Fibroblast of skin of left biceps (primary cell): ENCODE data around the gene PRUNE2.
"Not testable (repeated sequence)": the region's sequence is repeated elsewhere in the genome, so short reads cannot be mapped to it uniquely, and the experiment has no call there.

Experiments
- DNase-seq, 2 experiments: peaks; one replicate each; pipeline ENCODE4 v3.0.0-alpha.2; 2013; ENCODE audit warnings: low read depth in 2 of 2

PRUNE2 gene

DNA sequence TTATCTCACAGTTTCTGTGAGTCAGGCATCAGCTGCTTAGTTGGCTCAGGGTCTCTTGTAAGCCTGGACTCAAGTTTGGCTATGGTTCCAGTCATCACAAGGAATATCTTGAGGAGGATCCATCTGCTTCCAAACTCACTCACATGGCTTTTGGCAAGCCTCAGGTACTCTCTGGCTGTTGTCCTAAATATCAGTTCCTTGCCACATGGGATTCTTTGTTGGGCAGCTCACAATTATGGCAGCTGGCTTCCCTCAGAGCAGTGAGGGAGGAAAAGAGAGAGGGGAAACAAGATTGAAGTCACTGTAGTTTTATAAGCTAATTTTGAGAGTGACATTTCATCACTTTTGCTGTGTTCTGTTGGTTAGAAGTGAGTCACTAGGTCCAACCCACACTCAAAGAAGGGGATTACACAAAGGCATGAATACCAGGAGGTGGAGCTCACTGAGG is 302.4 kb downstream of the PRUNE2 start:
- DNase-seq = no peak

DNA sequence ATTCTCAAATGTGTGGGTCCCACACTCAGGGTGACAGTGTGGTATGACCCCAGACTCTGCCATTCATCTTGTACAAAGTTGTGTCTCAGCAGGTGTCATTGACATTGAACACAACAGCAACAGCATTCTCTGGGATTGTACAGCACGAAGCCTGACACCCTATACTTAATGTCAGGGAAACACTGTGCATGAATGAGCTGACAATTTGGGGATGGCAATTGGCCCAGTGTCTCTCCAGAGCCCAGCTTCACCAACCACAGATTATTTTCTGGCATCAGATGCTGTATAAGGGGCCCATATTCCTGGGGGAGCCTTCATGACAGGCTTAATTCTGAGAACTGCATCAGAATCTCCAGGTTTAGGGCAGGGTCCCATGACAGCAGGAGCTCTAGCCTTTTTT is 303.7 kb downstream of the PRUNE2 start:
- DNase-seq = no peak

DNA sequence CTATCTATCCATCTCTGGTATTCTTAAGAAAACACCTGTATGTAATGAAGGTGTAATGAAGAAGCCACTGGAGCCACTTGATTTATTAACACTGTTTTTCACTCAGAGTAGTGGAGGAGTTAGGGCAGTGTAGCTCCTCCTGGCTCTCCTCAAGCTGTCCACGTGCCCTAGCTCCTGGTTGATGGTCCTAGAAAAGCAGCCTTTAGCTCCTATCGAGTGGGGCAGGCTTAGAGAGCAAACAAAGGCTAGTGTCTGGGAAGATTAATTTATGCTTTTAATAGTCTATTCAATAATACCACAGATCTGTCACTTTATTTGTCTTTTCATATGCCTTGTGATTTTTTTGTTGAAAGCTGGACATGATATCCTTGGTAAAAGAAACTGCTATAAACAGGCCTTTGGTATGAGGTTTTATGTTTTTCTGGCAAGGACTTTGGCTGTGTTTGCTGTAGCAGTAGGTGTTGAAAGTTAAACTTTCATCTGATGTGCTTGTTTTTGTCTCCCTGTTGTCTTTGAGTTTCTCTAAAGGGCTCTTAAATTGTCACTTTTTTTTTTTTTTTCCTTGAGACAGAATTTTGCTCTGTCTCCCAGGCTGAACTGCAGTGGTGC is 305.8 kb downstream of the PRUNE2 start:
- DNase-seq = no peak

DNA sequence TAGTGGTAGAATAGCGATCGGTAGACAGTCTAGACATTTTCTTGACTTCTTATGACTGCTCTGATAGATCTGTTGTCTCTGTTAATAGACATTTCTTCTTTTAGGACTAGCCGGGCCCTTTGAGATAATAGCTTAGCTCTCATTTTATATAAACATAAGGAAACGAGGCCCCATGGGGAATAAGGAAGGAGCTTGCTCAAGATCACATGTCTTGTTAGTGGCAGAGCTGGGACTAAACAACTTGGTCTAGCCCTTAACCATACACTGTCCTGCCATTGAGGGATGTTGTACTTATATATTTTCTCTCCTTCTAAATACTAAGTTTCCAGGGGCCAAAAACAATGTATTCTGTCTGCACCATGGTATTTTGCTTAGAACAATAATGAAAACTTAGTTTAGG is 306.9 kb downstream of the PRUNE2 start:
- DNase-seq = no peak

DNA sequence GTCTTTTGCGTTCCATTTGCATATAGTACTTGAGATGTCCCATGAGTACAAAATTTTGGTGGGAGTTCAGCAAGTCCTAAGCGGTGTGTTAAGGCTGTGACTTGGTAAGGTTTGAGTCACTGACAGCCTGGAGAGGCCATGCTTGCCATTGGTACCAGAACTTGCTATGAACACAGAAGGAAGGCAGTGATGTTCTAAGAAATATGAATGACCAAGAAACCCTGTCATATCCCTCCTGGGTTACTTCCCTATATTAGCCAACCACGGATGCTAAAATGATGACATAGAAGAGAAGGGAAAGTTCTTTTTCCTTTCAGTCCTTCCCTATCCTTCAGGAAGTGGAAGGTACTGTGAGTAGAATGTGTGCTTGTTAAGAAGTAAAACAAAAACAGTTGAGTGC is 310.3 kb downstream of the PRUNE2 start:
- DNase-seq = no peak

DNA sequence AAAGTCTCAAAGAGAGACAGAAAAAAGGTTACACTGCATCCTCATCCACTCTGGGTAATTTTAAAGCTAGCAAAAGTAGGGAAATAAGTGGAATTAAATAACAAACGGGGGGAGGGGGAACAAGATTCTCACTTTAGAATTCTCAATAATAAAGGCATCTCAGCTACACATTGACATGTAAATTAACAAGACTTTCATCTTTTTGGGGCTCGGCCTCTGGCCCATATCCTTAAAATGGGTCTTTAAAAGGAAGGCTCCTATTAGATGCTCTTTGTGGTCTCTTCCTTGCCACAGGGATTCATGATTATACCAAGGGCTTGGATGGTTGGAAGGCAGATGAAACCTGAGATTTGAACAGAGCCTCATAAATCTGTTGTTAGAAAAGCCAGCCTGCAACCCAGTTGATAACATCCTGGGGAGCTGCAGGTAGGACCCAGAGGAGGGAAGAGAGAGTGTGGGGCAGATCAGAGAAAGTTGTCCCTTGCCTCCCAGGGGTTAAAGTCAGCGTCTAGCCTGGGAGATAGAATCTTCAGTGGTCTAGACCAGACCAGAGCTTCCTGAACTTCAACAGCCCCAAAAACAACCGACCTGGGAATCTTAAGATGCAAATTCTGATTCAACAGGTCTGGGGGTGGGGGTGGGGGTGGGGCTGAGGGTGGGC is 311.0 kb downstream of the PRUNE2 start:
- DNase-seq = no peak

DNA sequence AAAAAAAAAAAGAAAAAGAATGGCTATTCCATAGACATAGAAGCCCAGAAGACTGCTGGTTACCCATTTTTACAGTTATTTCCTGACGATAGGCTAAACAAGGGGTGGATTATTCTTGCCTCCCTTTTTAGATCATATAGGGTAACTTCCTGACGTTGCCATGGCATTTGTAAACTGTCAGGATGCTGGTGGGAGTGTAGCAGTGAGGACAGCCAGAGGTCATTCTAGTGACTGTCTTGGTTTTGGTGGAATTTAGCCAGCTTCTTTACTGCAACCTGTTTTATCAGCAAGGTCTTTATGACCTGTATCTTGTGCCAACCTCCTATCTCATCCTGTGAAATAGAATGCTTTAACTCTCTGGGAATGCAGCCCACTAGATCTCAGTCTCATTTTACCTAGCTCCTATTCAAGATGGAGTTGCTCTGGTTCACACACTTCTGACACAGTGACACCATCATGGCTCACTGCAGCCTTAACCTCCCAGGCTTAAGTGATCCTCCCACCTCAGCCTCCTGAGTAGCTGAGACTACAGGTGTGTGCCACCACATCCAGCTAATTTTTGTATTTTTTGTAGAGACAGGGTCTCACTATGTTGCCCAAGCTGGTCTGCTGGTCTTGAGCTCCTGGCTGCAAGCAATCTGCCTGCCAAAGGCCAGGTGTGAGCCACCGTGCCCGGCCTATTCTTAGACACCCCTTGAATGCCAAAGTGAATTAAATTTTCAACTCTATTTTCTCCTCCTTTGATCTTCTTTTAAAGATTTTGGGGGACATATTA is 311.8 kb downstream of the PRUNE2 start:
- DNase-seq = not testable (repeated sequence)

DNA sequence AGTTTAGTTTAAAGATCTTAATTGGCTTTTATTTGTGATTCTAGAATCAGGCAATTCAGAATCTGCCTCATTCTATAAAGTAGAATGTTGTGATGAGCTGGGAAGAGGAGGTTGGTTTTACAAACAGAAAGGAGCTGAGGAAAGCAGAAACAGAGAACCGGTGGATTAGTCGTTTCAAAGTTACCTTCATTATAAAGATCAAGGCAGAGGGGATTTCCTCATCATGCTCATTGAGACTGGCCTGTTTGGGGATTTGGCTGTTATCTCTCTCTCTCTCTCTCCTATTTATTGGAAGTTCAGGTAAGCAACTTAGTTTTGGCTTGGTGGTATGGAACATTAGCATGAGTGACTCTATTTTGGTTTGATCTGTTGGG is 313.0 kb downstream of the PRUNE2 start:
- DNase-seq = no peak

DNA sequence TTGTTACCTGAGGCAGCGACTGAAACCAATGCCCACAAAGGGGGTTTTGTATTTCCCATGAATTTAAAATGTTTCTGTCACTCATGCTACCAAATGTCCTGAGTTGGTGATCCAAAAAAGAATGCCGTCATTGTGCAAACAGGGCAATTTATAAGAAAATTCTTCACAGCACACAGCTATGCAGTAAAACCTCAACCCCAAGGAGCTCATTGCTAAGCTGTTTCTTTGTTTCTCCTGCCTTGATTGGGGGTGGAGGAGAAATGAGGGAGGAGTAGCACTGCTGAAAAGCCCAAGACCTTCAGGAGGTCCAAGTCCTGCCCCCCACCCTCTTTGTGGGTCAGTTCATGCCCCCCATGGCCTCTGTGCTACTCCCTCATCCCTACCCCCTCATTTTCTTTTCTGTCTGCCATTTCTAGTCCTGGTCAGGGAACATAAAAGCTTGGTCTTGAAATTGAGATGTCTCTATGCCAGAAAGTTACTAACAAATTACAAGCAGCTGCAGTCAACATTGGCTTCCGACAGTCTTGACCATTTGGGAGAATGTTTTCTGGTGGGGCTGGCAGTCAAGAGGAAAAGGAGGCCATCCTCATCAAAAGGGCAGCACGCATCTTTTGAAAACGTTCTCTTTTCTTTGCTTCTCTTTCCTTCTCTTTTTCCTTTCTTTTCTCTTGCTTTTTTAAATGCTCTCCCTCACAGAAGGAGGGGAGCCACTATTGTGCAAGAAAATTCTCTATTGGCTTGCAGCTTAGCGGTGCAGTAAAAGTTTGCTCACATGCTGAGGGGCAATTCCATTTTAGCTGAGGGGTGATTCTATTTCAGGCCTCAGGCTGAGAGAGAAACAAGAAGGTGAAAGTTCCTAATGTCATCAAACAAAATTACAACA is 313.6 kb downstream of the PRUNE2 start:
- DNase-seq = peak in 1 of 2 experiments; percentile 38

DNA sequence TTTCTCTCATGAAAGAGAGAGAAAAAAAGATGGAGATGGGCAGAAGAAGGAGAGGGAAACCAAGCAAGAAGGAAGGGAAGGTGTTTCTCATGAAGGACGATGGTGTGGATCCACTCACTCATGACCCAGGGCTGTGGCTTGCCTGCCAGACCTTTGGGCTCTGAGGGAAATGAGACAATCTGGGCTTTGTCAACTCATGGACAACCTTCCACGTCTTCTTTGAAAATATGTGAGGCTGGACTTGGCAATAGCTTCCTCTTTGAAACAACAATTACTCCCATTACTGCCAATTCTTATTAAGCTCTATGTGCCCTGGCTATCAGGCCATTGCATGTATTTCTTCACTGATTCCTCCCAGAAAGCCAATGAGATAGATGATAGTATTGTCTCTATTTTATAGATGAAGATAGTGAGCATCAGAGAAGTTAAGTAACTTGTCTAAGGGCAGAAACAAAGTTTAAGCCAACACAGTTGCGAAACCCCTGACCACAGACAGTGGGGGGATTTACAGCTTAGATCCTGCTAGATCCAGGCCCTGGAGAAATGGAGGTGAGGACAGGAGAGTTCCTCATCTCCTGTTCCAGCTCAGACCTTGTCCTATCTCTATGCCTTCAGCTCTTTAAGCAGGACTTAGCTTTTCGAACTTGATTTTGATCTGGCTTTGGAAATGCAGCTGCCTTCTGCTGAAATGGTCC is 314.5 kb downstream of the PRUNE2 start:
- DNase-seq = peak in 1 of 2 experiments; percentile 36

DNA sequence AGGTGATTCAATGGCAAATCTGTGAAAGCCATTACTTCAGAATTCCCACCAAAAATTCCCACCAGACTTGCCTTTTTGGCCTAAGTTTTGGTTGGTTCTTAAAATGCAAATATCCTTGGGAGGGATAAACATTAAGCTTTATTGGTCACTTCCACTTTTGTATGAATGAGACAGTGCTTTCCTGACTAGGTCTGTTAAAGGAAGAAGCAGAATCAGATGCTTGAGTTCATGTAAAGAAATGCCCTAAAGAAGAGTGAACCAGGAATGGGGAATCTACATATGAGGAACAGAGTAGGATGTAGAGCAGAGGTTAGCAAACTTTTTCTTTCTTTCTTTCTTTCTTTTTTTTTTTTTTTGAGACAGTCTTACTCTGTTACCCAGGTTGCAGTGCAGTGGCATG is 317.6 kb downstream of the PRUNE2 start:
- no peak for DNase-seq

DNA sequence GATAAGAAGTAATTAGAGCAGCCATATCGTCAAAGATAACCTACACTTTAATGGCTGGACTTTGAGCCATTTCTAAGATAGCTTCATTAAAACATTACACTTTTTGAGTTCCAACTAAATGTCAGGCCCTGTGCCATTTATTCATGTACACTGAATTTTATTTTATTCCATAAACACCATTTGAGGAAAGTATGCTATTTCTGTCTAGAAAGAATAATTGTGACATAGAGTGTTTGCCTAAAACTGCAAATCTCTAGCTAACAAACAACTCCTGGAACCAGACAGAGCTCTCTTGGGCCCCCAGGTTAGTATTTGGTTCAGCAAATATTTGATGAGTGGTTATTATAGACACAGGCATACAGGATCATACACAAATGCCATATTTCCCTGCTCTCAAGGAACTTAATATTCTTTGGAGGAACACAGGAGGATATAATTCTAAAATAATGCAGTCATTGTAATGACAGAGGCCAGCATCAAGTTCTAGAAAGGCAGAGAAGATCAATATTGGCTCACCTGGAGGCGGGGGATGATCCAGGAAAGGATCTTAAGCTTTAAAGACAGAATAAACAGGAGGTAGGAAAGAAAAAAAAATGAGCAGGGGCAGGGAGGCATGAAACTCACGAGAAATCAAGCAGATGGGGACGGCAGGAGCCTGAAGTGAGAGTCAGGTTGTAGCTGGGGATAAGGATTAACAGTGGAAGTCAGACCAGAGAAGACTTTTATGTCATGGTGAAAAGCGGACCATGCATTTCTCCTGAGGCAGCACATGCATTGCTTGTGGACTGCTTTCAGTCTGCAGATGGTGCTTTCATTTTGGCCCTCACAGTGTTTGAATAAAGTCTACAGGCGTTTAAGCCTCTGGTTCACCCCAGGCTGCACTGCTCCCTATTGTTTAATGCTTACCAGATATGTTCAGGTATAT is 319.3 kb downstream of the PRUNE2 start:
- no peak for DNase-seq

DNA sequence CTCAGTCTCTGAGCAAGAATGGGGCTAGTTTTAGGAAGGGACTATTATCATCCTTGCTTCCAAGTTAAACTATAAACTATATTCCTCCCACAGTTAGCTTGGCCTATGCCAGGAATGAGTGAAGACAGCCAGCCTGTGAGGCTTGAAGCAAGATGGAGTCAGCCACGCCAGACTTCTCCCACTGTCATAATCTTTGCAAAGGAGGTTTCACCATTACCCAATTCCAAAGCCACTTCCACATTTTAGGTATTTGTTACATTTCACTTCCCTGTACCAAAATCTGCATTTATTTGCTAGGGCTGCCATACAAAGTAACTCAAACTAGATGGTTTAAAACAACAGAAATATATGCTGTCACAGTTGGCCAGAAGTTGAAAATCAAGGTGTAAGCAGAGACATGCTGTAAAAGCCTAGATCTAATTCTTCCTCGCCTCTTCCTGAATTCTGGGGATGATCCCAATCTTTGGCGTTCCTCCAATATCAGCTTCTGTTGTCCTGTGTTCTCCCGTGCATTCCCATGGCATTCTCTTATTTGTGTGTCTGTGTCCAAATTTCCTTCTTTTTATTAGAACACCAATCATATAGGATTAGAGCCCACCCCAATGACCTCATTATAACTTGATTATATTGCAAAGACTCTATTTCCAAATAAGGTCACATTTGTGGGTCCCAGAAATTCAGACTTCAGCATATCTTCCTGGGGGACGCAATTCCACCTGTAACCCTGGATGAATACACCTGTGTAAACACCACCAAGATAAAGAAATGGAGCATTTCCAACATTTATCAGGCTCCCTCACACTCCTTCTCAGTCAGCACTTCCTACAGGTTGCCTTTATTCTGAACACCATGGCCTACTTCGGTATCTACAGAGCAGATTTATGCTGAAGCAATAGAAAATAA is 320.2 kb downstream of the PRUNE2 start:
- DNase-seq = no peak

DNA sequence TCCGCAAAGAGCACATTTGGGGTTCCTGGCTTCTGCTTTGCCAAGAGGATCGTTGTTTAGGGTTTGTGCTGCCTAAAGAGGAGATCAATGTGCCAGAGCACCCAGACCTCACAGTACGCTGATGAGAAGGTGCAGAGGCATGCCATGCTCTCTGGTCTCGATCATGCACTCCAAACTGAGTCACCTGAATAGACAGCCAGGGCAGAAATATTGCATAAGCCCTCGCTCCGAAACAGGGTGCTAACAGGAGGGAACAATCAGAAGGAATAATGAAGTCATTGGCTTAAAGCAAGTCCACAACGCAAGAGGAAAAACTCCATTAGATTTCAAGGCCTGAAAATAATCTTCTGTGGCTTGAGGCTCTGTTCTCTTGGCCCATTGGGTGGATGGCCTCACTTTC is 322.7 kb downstream of the PRUNE2 start:
- DNase-seq = no peak

DNA sequence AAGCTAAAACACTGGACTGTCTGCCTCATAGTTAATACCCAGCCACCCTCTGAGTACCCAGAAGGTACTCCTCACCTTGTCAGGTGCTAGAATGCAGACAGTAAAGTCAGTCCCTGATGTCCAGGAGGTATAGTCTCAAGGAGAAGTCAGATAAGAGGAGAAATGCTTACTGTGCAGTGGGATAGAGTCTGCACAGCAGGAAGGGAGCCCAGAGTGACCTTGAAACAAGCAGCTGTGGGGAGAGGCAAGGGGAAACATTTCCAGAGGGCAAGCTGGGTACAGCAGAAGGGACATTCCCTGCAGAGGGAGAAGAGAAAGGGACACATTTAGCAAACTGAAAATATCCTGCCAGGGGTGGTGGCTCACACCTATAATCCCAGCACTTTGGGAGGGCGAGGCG is 324.2 kb downstream of the PRUNE2 start:
- no peak for DNase-seq

DNA sequence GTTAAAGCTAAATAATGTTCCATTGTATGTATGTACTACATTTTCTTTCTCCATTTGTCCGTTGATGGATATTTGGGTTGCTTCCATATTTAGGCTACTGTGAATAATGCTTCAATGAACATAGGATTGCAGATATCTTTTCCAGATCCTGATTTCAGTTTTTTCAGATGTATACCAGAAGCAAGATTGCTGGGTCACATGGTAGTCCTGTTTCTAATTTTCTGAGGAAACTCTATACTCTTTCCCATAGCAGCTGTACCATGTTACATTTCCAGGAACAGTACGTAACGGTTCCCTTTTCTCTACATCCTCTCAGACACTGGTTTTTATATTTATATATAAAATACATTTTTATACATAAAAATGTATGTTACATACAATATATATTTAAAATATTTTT is 325.1 kb downstream of the PRUNE2 start:
- no peak for DNase-seq

DNA sequence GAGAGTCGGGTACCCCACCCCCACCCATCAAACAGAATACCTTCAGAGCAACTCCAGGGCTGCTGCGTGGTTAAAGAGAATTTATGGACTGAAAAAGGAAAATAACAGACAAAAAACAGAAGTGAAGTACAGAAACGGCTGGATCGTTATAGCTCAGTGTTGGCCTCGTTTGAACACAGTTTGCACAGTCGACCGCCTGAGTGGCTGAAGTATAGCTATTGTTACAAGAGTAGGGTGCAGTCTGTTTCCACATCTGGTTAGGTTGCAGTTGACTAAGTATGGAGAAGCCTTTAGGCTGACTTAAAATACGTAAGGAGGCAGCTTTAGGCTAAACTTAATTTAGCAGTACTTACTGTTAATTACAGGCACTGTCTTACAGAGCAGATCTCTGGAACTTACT is 325.7 kb downstream of the PRUNE2 start:
- DNase-seq = no peak

DNA sequence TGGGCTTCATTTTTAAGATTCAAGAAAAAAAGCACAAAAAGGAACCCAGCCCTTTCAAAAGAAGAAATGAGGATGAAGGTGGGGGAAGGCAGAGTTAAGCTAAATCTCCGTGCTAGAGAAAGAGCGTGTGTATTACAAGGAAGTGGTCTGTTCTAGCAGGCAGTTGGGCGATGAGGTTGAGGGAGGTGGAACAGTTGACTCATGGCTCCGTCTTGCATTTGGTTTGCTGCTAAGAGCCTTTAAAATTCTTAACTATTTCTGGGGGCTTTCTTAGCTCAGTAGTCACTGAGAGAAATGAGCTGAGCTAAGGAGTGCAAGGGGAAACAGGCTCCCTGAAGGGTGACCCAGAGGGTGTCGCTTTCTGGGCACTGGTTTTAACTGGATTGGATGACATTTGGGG is 329.6 kb downstream of the PRUNE2 start:
- DNase-seq = peak; percentile 75 to 76

DNA sequence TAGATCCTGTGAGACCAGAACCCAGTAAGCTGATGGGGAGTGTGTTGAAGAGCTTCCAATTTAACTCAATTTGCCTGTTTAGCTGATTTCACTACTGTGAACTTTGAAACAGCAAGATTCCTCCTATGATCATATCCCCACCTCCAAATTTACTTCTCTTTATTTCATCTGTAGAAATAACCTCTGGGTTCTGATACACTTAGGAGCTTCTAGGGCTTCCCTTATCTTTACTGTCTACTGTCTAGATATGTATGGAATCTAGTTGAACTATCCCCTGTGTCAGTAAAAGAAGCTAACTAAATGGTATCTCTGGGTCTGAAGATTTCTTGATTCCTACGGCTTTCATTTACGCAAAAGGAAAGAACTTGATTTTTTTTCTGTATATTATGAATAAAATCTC is 330.2 kb downstream of the PRUNE2 start:
- DNase-seq = no peak
